Endothelial cell (in vitro differentiated cells): ENCODE measurements around the gene POP5. TPM values are rescaled to one million over a fixed set of nuclear protein-coding genes. Genes with fewer than 3 reads are reported as not detected.

Experiments used
- DNase-seq: peaks from one replicate; pipeline ENCODE4 v3.0.0; 2021; ENCODE audit warnings: low spot score
- H3K27ac Mint-ChIP-seq: one replicate; pipeline ENCODE4 v1.8.0; 2021; ENCODE audit warnings: mixed read lengths, inconsistent platforms; ENCODE audit not compliant: unreplicated experiment
- H3K27me3 Mint-ChIP-seq: one replicate; pipeline ENCODE4 v1.8.0; 2021; ENCODE audit warnings: mild to moderate bottlenecking, moderate library complexity, mixed read lengths, inconsistent platforms; ENCODE audit not compliant: unreplicated experiment
- H3K36me3 Mint-ChIP-seq: one replicate; pipeline ENCODE4 v1.8.0; 2021; ENCODE audit warnings: mild to moderate bottlenecking, low read depth, mixed read lengths, inconsistent platforms; ENCODE audit not compliant: unreplicated experiment
- H3K4me1 Mint-ChIP-seq: one replicate; pipeline ENCODE4 v1.8.0; 2021; ENCODE audit warnings: mild to moderate bottlenecking, mixed read lengths, inconsistent platforms; ENCODE audit not compliant: unreplicated experiment
- H3K4me3 Mint-ChIP-seq: one replicate; pipeline ENCODE4 v1.8.0; 2021; ENCODE audit warnings: mild to moderate bottlenecking, mixed read lengths, inconsistent platforms; ENCODE audit not compliant: unreplicated experiment
- H3K9me3 Mint-ChIP-seq: one replicate; pipeline ENCODE4 v1.8.0; 2021; ENCODE audit warnings: mixed read lengths, inconsistent platforms; ENCODE audit not compliant: unreplicated experiment
- CTCF ChIP-seq: fragments of 200-600 bp; sonication (generic); IDR thresholded peaks from one replicate; pipeline ENCODE4 v1.5.0; 2021; ENCODE audit warnings: antibody characterized with exemption; ENCODE audit not compliant: unreplicated experiment
- total RNA-seq: library from RNA; stranded (reverse); fragmentation: NEBNext Ultra II Directional; extraction: Animal tissue kit (Norgen Biotek cat#: 25700); gene quantifications from one replicate; pipeline ENCODE4 v1.2.1, GENCODE V29; 2021; ENCODE audit not compliant: unreplicated experiment

POP5 gene
- total RNA-seq, 1 donor from 2014 or later: 17.8 TPM

GRCh38 chr12:120538281-120539156 is 42.7 kb downstream of the POP5 start:
- H3K36me3 Mint-ChIP-seq: peaks cover 3% of the 10 kb centered on the region
- TF ChIP-seq CTCF: no peak
- H3K27ac Mint-ChIP-seq: peak overlapping the region; percentile 81
- H3K4me3 Mint-ChIP-seq: peak overlapping the region; percentile 47
- no peaks in the 10 kb centered on the region for H3K27me3 Mint-ChIP-seq
- H3K4me1 Mint-ChIP-seq: peaks cover 35% of the 10 kb centered on the region
- H3K9me3 Mint-ChIP-seq: no peaks in the 10 kb centered on the region
- no peak for DNase-seq

GRCh38 chr12:120537856-120538220 is 43.4 kb downstream of the POP5 start:
- TF ChIP-seq CTCF: no peak
- Mint-ChIP-seq H3K27ac (peak overlapping the region; percentile 81), H3K9me3 (no peaks in the 10 kb centered on the region), H3K4me3 (peak overlapping the region; percentile 47), H3K27me3 (peaks cover 1% of the 10 kb centered on the region), H3K36me3 (peaks cover 3% of the 10 kb centered on the region), H3K4me1 (peaks cover 35% of the 10 kb centered on the region)
- no peak for DNase-seq

- H3K36me3 Mint-ChIP-seq: peaks cover 3% of the 10 kb centered on the region
- no peak for DNase-seq
- peak overlapping the region; percentile 36 for H3K27ac Mint-ChIP-seq
These were observed 45.0 kb downstream of the POP5 start for GRCh38 chr12:120536064-120536791.

GRCh38 chr12:120534703-120535655 is 46.2 kb downstream of the POP5 start:
- Mint-ChIP-seq H3K27me3 (peaks cover 4% of the 10 kb centered on the region), H3K27ac (peak overlapping the region; percentile 67), H3K4me3 (peak overlapping the region; percentile 95), H3K9me3 (no peaks in the 10 kb centered on the region), H3K4me1 (peaks cover 33% of the 10 kb centered on the region), H3K36me3 (peaks cover 3% of the 10 kb centered on the region)
- TF ChIP-seq CTCF: no peak
- DNase-seq: peak; percentile 60

More at GRCh38 chr12:120536064-120536791, 45.0 kb downstream of the POP5 start:
- TF ChIP-seq CTCF: no peak
- H3K9me3 Mint-ChIP-seq: no peaks in the 10 kb centered on the region
- peaks cover 35% of the 10 kb centered on the region for H3K4me1 Mint-ChIP-seq
- peak overlapping the region; percentile 95 for H3K4me3 Mint-ChIP-seq
- H3K27me3 Mint-ChIP-seq: peaks cover 4% of the 10 kb centered on the region
